Endodermal cell (in vitro differentiated cells): ENCODE data around the gene THADA. TPM values are rescaled to one million over a fixed set of nuclear protein-coding genes. Genes with fewer than 3 reads are reported as not detected.

ENCODE experiments used
- DNase-seq: peaks from one replicate; pipeline ENCODE4 v3.0.0-alpha.2; 2017
- H3K27ac ChIP-seq: 2 replicates; pipeline ENCODE4 v1.5.1; 2013; ENCODE audit warnings: mild to moderate bottlenecking, low read depth, low read length, moderate library complexity
- H3K27me3 ChIP-seq: 2 replicates; pipeline ENCODE4 v1.6.1; 2013; ENCODE audit warnings: mild to moderate bottlenecking, low read length, moderate library complexity; ENCODE audit not compliant: insufficient read depth, control insufficient read depth, poor library complexity, severe bottlenecking
- H3K36me3 ChIP-seq: 2 replicates; pipeline ENCODE4 v1.7.0; 2013; ENCODE audit warnings: mild to moderate bottlenecking, low read length, moderate library complexity; ENCODE audit not compliant: control insufficient read depth, insufficient read depth
- H3K4me1 ChIP-seq: one replicate; pipeline ENCODE4 v1.7.0; 2013; ENCODE audit warnings: low read length; ENCODE audit not compliant: control insufficient read depth, insufficient read depth
- H3K4me3 ChIP-seq: 2 replicates; pipeline ENCODE4 v1.5.1; 2013; ENCODE audit warnings: mild to moderate bottlenecking, low read length, moderate library complexity
- H3K9ac ChIP-seq: 2 replicates; pipeline ENCODE4 v1.6.1; 2013; ENCODE audit warnings: mild to moderate bottlenecking, low read length, moderate library complexity; ENCODE audit not compliant: poor library complexity, severe bottlenecking; ENCODE audit errors: extremely low read depth
- H3K9me3 ChIP-seq: 2 replicates; pipeline ENCODE4 v1.6.1; 2013; ENCODE audit warnings: mild to moderate bottlenecking, low read length, moderate library complexity; ENCODE audit not compliant: control insufficient read depth
- H3K27ac Mint-ChIP-seq: 2 replicates; pipeline ENCODE4 v1.8.0; 2020; ENCODE audit warnings: mixed read lengths
- H3K27me3 Mint-ChIP-seq: 2 replicates; pipeline ENCODE4 v1.8.0; 2021; ENCODE audit warnings: mild to moderate bottlenecking, mixed read lengths; ENCODE audit not compliant: insufficient read depth
- H3K36me3 Mint-ChIP-seq: 2 replicates; pipeline ENCODE4 v1.8.0; 2020; ENCODE audit warnings: low read depth, mixed read lengths
- H3K4me1 Mint-ChIP-seq: 2 replicates; pipeline ENCODE4 v1.8.0; 2020; ENCODE audit warnings: mixed read lengths
- H3K4me3 Mint-ChIP-seq: 2 replicates; pipeline ENCODE4 v1.8.0; 2020; ENCODE audit warnings: mild to moderate bottlenecking, moderate library complexity, mixed read lengths
- H3K9me3 Mint-ChIP-seq: 2 replicates; pipeline ENCODE4 v1.8.0; 2020; ENCODE audit warnings: mild to moderate bottlenecking, mixed read lengths
- WGBS, 2 experiments: methylation state at CpG; one replicate each; pipeline versions ENCODE4 v1.1.5 to v1.1.7; 2013; ENCODE audit warnings: missing lambda C conversion rate in 2 of 2, mixed read lengths in 1 of 2; ENCODE audit not compliant: insufficient coverage in 1 of 2, insufficient read length in 1 of 2; 5-methylcytosine and 5-hydroxymethylcytosine counted together
- total RNA-seq, 2 donors: library from RNA; stranded (reverse); fragmentation: NEBNext Ultra II Directional in 1 of 2; extraction: Animal tissue kit (Norgen Biotek cat#: 25700) in 1 of 2; gene quantifications; 2 replicates in 1 of 2; 3 replicates in 1 of 2; pipeline ENCODE4 v1.2.1, GENCODE V29; 2021
- TF ChIP-seq, protein P1 (sequence below): fragments of 200-600 bp; sonication (generic); conservative IDR thresholded peaks from 2 replicates; pipeline ENCODE4 v1.5.0; 2021; ENCODE audit warnings: antibody characterized with exemption, mild to moderate bottlenecking

The THADA gene
- total RNA-seq, 2 donors from 2014 or later: 32.8 to 35.0 TPM

DNA sequence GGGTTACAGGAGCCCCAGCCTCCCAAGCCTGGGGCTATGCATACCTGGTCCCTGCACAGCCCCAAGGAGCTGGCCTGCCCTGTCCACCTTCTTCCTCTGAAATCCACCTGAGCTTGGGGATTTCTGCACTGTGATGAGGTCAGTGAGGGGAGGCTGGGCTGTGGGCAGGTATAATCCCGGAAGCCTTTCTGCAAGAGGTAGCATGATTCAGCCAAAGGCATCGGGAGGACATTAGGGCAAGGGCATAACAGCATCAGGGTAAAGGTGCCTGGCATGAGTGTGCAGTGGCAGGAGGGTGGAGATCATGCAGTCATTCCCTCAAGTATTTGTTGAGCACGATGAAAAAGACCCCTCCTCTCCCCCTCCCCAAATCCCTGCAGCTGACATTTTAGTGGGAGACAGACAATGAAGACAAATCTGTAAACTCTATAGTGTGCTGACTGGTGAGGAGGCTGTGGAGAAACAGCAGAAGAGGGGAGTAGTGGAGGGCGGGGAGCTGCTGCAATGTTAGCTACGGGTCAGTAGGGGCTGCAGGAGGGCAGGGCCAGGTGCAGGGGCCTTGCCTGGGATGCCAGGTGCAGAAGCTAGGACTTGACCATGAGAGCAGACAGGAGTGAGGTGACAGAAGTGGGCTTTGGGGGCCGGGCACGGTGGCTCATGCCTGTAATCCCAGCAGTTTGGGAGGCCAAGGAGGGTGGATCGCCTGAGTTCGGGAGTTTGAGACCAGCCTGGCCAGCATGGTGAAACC lies 388.1 kb downstream of the THADA start:
- no peaks in the 10 kb centered on the region for H3K27me3 ChIP-seq
- no peak overlapping the region for H3K27ac ChIP-seq
- H3K4me3 Mint-ChIP-seq: no peak overlapping the region
- no peaks in the 10 kb centered on the region for H3K36me3 ChIP-seq
- no peaks in the 10 kb centered on the region for H3K36me3 Mint-ChIP-seq
- H3K4me3 ChIP-seq: no peak overlapping the region
- H3K27me3 Mint-ChIP-seq: no peaks in the 10 kb centered on the region
- H3K9me3 ChIP-seq: no peaks in the 10 kb centered on the region
- no peaks in the 10 kb centered on the region for H3K4me1 ChIP-seq
- TF ChIP-seq, protein P1, sequence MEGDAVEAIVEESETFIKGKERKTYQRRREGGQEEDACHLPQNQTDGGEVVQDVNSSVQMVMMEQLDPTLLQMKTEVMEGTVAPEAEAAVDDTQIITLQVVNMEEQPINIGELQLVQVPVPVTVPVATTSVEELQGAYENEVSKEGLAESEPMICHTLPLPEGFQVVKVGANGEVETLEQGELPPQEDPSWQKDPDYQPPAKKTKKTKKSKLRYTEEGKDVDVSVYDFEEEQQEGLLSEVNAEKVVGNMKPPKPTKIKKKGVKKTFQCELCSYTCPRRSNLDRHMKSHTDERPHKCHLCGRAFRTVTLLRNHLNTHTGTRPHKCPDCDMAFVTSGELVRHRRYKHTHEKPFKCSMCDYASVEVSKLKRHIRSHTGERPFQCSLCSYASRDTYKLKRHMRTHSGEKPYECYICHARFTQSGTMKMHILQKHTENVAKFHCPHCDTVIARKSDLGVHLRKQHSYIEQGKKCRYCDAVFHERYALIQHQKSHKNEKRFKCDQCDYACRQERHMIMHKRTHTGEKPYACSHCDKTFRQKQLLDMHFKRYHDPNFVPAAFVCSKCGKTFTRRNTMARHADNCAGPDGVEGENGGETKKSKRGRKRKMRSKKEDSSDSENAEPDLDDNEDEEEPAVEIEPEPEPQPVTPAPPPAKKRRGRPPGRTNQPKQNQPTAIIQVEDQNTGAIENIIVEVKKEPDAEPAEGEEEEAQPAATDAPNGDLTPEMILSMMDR: peak; percentile 69
- 74 to 83% methylated on average over 6 to 9 of the region's 9 CpGs for WGBS, 2 experiments
- H3K27ac Mint-ChIP-seq: no peak overlapping the region
- H3K9me3 Mint-ChIP-seq: no peaks in the 10 kb centered on the region
- H3K9ac ChIP-seq: no peak overlapping the region
- peaks cover 20% of the 10 kb centered on the region for H3K4me1 Mint-ChIP-seq
- DNase-seq: peak; percentile 82

DNA sequence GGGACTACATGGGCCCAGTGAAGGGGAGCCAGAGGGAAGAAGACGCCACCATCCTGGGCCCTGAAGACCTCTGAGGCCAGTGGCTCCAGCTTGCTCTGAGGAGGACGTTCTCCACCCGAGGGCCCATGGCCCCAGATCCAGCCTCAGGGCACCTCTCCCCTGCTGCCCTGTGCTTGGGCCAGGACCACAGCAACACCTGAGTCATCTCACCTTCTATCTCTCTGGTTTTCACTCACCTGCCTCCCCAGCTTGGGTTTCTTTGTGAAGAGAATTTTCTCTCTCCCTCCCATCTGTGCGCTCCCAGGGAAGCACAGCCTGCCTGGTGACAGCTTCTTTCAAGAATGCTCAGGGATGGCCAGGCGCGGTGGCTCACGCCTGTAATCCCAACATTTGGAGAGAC lies 389.2 kb downstream of the THADA start:
- no peaks in the 10 kb centered on the region for H3K4me1 ChIP-seq
- no peaks in the 10 kb centered on the region for H3K36me3 ChIP-seq
- Mint-ChIP-seq H3K9me3 (no peaks in the 10 kb centered on the region), H3K4me3 (no peak overlapping the region), H3K27me3 (no peaks in the 10 kb centered on the region), H3K27ac (no peak overlapping the region), H3K4me1 (peaks cover 20% of the 10 kb centered on the region), H3K36me3 (no peaks in the 10 kb centered on the region)
- no peaks in the 10 kb centered on the region for H3K9me3 ChIP-seq
- TF ChIP-seq, protein P1: no peak
- no peak for DNase-seq
- H3K4me3 ChIP-seq: no peak overlapping the region
- H3K27ac ChIP-seq: no peak overlapping the region
- no peaks in the 10 kb centered on the region for H3K27me3 ChIP-seq
- WGBS, 2 experiments: 95% methylated on average over 4 to 7 of the region's 7 CpGs
- no peak overlapping the region for H3K9ac ChIP-seq

DNA sequence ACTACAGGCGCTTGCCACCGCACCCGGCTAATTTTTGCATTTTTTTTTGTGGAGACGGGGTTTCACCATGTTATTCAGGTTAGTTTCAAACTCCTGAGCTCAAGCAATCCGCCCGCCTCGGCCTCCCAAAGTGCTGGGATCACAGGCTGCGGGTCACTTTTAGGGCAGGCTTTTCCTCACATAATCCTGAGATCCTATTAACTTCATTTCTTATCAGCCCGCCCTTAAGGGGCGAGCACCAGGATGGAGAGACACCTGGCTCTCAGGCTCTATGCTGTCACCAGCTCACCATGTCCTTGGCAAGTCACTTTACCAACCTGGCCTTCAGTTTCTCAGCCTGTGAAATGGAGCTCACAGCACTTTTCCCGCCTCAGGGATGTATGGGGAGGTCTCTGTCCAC lies 392.5 kb downstream of the THADA start:
- Mint-ChIP-seq H3K27me3 (no peaks in the 10 kb centered on the region), H3K36me3 (no peaks in the 10 kb centered on the region), H3K4me3 (no peak overlapping the region), H3K4me1 (peaks cover 19% of the 10 kb centered on the region), H3K9me3 (no peaks in the 10 kb centered on the region), H3K27ac (no peak overlapping the region)
- Histone ChIP-seq H3K9me3 (no peaks in the 10 kb centered on the region), H3K4me3 (no peak overlapping the region), H3K9ac (no peak overlapping the region), H3K27me3 (no peaks in the 10 kb centered on the region), H3K4me1 (peaks cover 6% of the 10 kb centered on the region), H3K27ac (no peak overlapping the region), H3K36me3 (no peaks in the 10 kb centered on the region)
- 81 to 87% methylated on average over 8 to 11 of the region's 11 CpGs for WGBS, 2 experiments
- peak; percentile 54 for DNase-seq
- TF ChIP-seq, protein P1: no peak
